Naive thymus-derived CD4-positive, alpha-beta T cell (primary cell): ENCODE data around the gene CFAP299. TPM values are rescaled to one million over a fixed set of nuclear protein-coding genes. Genes with fewer than 3 reads are reported as not detected.

Experiments used
- ATAC-seq: fragments of 150-1000 bp; cut with Tn5 transposase; 2 replicates; pipeline ENCODE4 v1.10.0; 2021; ENCODE audit warnings: mild to moderate bottlenecking, moderate library complexity
- CTCF ChIA-PET: fragments of 350-600 bp; sonication (Branson Sonifier 250); formaldehyde crosslinking; loops from one replicate; lab custom pipeline; 2021; ENCODE audit warnings: antibody characterized with exemption; lab: Charles Lee
- POLR2A ChIA-PET: fragments of 350-600 bp; sonication (Branson Sonifier 250); formaldehyde crosslinking; loops from one replicate; lab custom pipeline; 2021; ENCODE audit warnings: antibody characterized with exemption, inconsistent platforms; lab: Charles Lee
- DNase-seq, 9 donors: peaks; one replicate each; pipeline versions ENCODE4 v3.0.0 to v3.0.0-alpha.2; 2020 to 2022; ENCODE audit warnings: mixed read lengths in 1 of 9
- H3K27ac ChIP-seq: one replicate; pipeline ENCODE4 v1.7.0; 2013; ENCODE audit warnings: mild to moderate bottlenecking, low read depth, low read length, moderate library complexity
- H3K27me3 ChIP-seq, 2 donors: one replicate each; pipeline ENCODE4 v1.7.0; 2013; ENCODE audit warnings: low read length in 2 of 2, mild to moderate bottlenecking in 2 of 2, moderate library complexity in 2 of 2; ENCODE audit not compliant: control insufficient read depth in 2 of 2, insufficient read depth in 2 of 2
- H3K36me3 ChIP-seq, 3 experiments: 1 replicate in 2 of 3; 2 replicates in 1 of 3; pipeline ENCODE4 v1.7.0; 2013; ENCODE audit warnings: low read length in 3 of 3, mild to moderate bottlenecking in 3 of 3, moderate library complexity in 1 of 3; ENCODE audit not compliant: insufficient read depth in 3 of 3, control insufficient read depth in 2 of 3
- H3K4me1 ChIP-seq, 2 donors: one replicate each; pipeline ENCODE4 v1.7.0; 2013; ENCODE audit warnings: low read length in 2 of 2, mild to moderate bottlenecking in 2 of 2, moderate library complexity in 1 of 2; ENCODE audit not compliant: control insufficient read depth in 2 of 2, insufficient read depth in 2 of 2
- H3K4me3 ChIP-seq: 2 replicates; pipeline ENCODE4 v1.7.0; 2013; ENCODE audit warnings: mild to moderate bottlenecking, low read length
- H3K9me3 ChIP-seq, 3 experiments: 1 replicate in 2 of 3; 2 replicates in 1 of 3; pipeline ENCODE4 v1.7.0; 2013; ENCODE audit warnings: low read length in 3 of 3; ENCODE audit not compliant: control insufficient read depth in 2 of 3
- H3K27ac Mint-ChIP-seq, 9 donors: one replicate each; pipeline ENCODE4 v1.8.0; 2020 to 2022; ENCODE audit warnings: mixed read lengths in 9 of 9, mild to moderate bottlenecking in 8 of 9, moderate library complexity in 5 of 9, inconsistent platforms in 2 of 9
- H3K27me3 Mint-ChIP-seq, 5 donors: one replicate each; pipeline ENCODE4 v1.8.0; 2021 to 2022; ENCODE audit warnings: mixed read lengths in 5 of 5, mild to moderate bottlenecking in 1 of 5
- H3K36me3 Mint-ChIP-seq, 5 donors: one replicate each; pipeline ENCODE4 v1.8.0; 2020 to 2022; ENCODE audit warnings: mixed read lengths in 5 of 5, mild to moderate bottlenecking in 3 of 5, inconsistent platforms in 1 of 5
- H3K4me1 Mint-ChIP-seq, 7 donors: one replicate each; pipeline ENCODE4 v1.8.0; 2020 to 2022; ENCODE audit warnings: mixed read lengths in 7 of 7, mild to moderate bottlenecking in 3 of 7, inconsistent platforms in 1 of 7
- H3K4me3 Mint-ChIP-seq, 10 donors: one replicate each; pipeline ENCODE4 v1.8.0; 2020 to 2022; ENCODE audit warnings: mild to moderate bottlenecking in 10 of 10, mixed read lengths in 10 of 10, moderate library complexity in 6 of 10, inconsistent platforms in 2 of 10
- H3K9me3 Mint-ChIP-seq, 11 donors: one replicate each; pipeline ENCODE4 v1.8.0; 2020 to 2022; ENCODE audit warnings: mixed read lengths in 11 of 11, mild to moderate bottlenecking in 4 of 11, inconsistent platforms in 1 of 11, moderate library complexity in 1 of 11
- intact Hi-C, 2 donors: fragments of 100-400 bp; cut with micrococcal nuclease; formaldehyde crosslinking; loops; one replicate each; pipeline ENCODE4 v1.15.1; 2023
- polyA plus RNA-seq, 2 donors: library from polyadenylated mRNA; unstranded; fragments of 300-500 nt; fragmentation: Illumina TruSeq; gene quantifications; one replicate each; pipeline ENCODE4 v1.2.3, GENCODE V29; 2021
- total RNA-seq, 6 experiments: library from RNA in 5 of 6; stranded (reverse) in 5 of 6; gene quantifications; 1 replicate in 5 of 6; 2 replicates in 1 of 6; pipeline ENCODE4 v1.2.3 and lab custom pipeline; 2021 to 2026

Gene CFAP299
- total and polyA plus RNA-seq, 7 experiments from 2014 or later, result not detected

- H3K27me3 ChIP-seq, result no peaks in the 10 kb centered on the region
- Mint-ChIP-seq H3K27me3 (no peaks in the 10 kb centered on the region), H3K27ac (no peak overlapping the region), H3K4me1 (no peaks in the 10 kb centered on the region), H3K4me3 (no peak overlapping the region), H3K36me3 (no peaks in the 10 kb centered on the region), H3K9me3 (no peaks in the 10 kb centered on the region)
- ChIA-PET POLR2A (no interaction called here), CTCF (interaction anchor here (0.5 kb wide), 1 partner anchor 322 kb away, joined by 4 read pairs; no protein-coding TSS in a partner anchor)
- DNase-seq (no peak), ATAC-seq (no peak)
- no peaks in the 10 kb centered on the region for H3K9me3 ChIP-seq
- no peaks in the 10 kb centered on the region for H3K4me1 ChIP-seq
- H3K27ac ChIP-seq, result no peak overlapping the region
- H3K36me3 ChIP-seq, result no peaks in the 10 kb centered on the region
- intact Hi-C loops, result no loop called here
- no peak overlapping the region for H3K4me3 ChIP-seq
Measured at GRCh38 chr4:80926891-80927290, 591.4 kb downstream of the CFAP299 start.

GRCh38 chr4:80927420-80927819 lies 591.9 kb downstream of the CFAP299 start:
- no peak overlapping the region for H3K4me3 ChIP-seq
- CTCF ChIA-PET, result no interaction called here
- POLR2A ChIA-PET, result no interaction called here
- no peak overlapping the region for H3K27ac Mint-ChIP-seq
- no peaks in the 10 kb centered on the region for H3K4me1 ChIP-seq
- intact Hi-C loops, result no loop called here
- H3K4me3 Mint-ChIP-seq, result no peak overlapping the region
- H3K27ac ChIP-seq, result no peak overlapping the region
- no peaks in the 10 kb centered on the region for H3K27me3 Mint-ChIP-seq
- H3K36me3 ChIP-seq, result no peaks in the 10 kb centered on the region
- no peak for ATAC-seq
- no peaks in the 10 kb centered on the region for H3K9me3 Mint-ChIP-seq
- no peaks in the 10 kb centered on the region for H3K27me3 ChIP-seq
- H3K9me3 ChIP-seq, result no peaks in the 10 kb centered on the region
- no peak for DNase-seq
- no peaks in the 10 kb centered on the region for H3K4me1 Mint-ChIP-seq
- H3K36me3 Mint-ChIP-seq, result no peaks in the 10 kb centered on the region

- intact Hi-C loops, result no loop called here
- Mint-ChIP-seq H3K4me3 (no peak overlapping the region), H3K27ac (no peak overlapping the region), H3K4me1 (no peaks in the 10 kb centered on the region), H3K9me3 (no peaks in the 10 kb centered on the region), H3K36me3 (no peaks in the 10 kb centered on the region), H3K27me3 (no peaks in the 10 kb centered on the region)
- Histone ChIP-seq H3K27ac (no peak overlapping the region), H3K27me3 (no peaks in the 10 kb centered on the region), H3K9me3 (no peaks in the 10 kb centered on the region), H3K36me3 (no peaks in the 10 kb centered on the region), H3K4me3 (no peak overlapping the region), H3K4me1 (no peaks in the 10 kb centered on the region)
- ATAC-seq (no peak), DNase-seq (no peak)
- ChIA-PET CTCF (no interaction called here), POLR2A (no interaction called here)
Measured at GRCh38 chr4:80931631-80932081, 596.1 kb downstream of the CFAP299 start.

GRCh38 chr4:80948141-80948540 lies 612.6 kb downstream of the CFAP299 start:
- no peaks in the 10 kb centered on the region for H3K9me3 ChIP-seq
- POLR2A ChIA-PET, result no interaction called here
- Mint-ChIP-seq H3K9me3 (peaks cover 0 to 1% (median 0%) of the 10 kb centered on the region in 11 donors), H3K4me1 (no peaks in the 10 kb centered on the region), H3K4me3 (no peak overlapping the region), H3K27ac (no peak overlapping the region), H3K27me3 (peaks cover 0 to 20% (median 8%) of the 10 kb centered on the region in 5 donors), H3K36me3 (no peaks in the 10 kb centered on the region)
- H3K4me1 ChIP-seq, result no peaks in the 10 kb centered on the region
- intact Hi-C loops, result no loop called here
- H3K4me3 ChIP-seq, result no peak overlapping the region
- H3K27me3 ChIP-seq, result no peaks in the 10 kb centered on the region
- H3K36me3 ChIP-seq, result no peaks in the 10 kb centered on the region
- H3K27ac ChIP-seq, result no peak overlapping the region
- CTCF ChIA-PET, result no interaction called here
- ATAC-seq (no peak), DNase-seq (no peak)

- H3K27me3 Mint-ChIP-seq, result peaks cover 0 to 20% (median 8%) of the 10 kb centered on the region in 5 donors
- DNase-seq (no peak), ATAC-seq (no peak)
- intact Hi-C loops, result no loop called here
- no peaks in the 10 kb centered on the region for H3K36me3 Mint-ChIP-seq
- Histone ChIP-seq H3K36me3 (no peaks in the 10 kb centered on the region), H3K4me1 (no peaks in the 10 kb centered on the region), H3K27me3 (no peaks in the 10 kb centered on the region), H3K4me3 (no peak overlapping the region), H3K9me3 (no peaks in the 10 kb centered on the region), H3K27ac (no peak overlapping the region)
- H3K9me3 Mint-ChIP-seq, result peaks cover 0 to 1% (median 0%) of the 10 kb centered on the region in 11 donors
- ChIA-PET CTCF (no interaction called here), POLR2A (no interaction called here)
- H3K27ac Mint-ChIP-seq, result no peak overlapping the region
- no peak overlapping the region for H3K4me3 Mint-ChIP-seq
- no peaks in the 10 kb centered on the region for H3K4me1 Mint-ChIP-seq
Measured at GRCh38 chr4:80948995-80949394, 613.5 kb downstream of the CFAP299 start.

GRCh38 chr4:80956421-80956820 lies 620.9 kb downstream of the CFAP299 start:
- no peaks in the 10 kb centered on the region for H3K36me3 Mint-ChIP-seq
- no peaks in the 10 kb centered on the region for H3K36me3 ChIP-seq
- no peaks in the 10 kb centered on the region for H3K4me1 Mint-ChIP-seq
- H3K27ac Mint-ChIP-seq, result no peak overlapping the region
- ChIA-PET CTCF (no interaction called here), POLR2A (no interaction called here)
- H3K4me3 Mint-ChIP-seq, result no peak overlapping the region
- DNase-seq (no peak), ATAC-seq (no peak)
- intact Hi-C loops, result no loop called here
- H3K27me3 Mint-ChIP-seq, result peaks cover 0 to 7% (median 2%) of the 10 kb centered on the region in 5 donors
- H3K4me3 ChIP-seq, result no peak overlapping the region
- H3K27ac ChIP-seq, result no peak overlapping the region
- H3K9me3 ChIP-seq, result no peaks in the 10 kb centered on the region
- H3K9me3 Mint-ChIP-seq, result no peaks in the 10 kb centered on the region
- H3K4me1 ChIP-seq, result no peaks in the 10 kb centered on the region
- peaks cover 0 to 5% of the 10 kb centered on the region in 2 donors for H3K27me3 ChIP-seq

- POLR2A ChIA-PET, result no interaction called here
- no peak overlapping the region for H3K4me3 ChIP-seq
- no peaks in the 10 kb centered on the region for H3K27me3 Mint-ChIP-seq
- H3K36me3 ChIP-seq, result no peaks in the 10 kb centered on the region
- no peak overlapping the region for H3K27ac ChIP-seq
- no peaks in the 10 kb centered on the region for H3K4me1 ChIP-seq
- intact Hi-C loops, result no loop called here
- H3K4me1 Mint-ChIP-seq, result no peaks in the 10 kb centered on the region
- H3K27ac Mint-ChIP-seq, result no peak overlapping the region
- H3K9me3 Mint-ChIP-seq, result no peaks in the 10 kb centered on the region
- ATAC-seq, result no peak
- H3K9me3 ChIP-seq, result no peaks in the 10 kb centered on the region
- no peak for DNase-seq
- H3K4me3 Mint-ChIP-seq, result no peak overlapping the region
- CTCF ChIA-PET, result interaction anchor here (1.0 kb wide), 1 partner anchor 27 kb away, joined by 7 read pairs; no protein-coding TSS in a partner anchor
- no peaks in the 10 kb centered on the region for H3K36me3 Mint-ChIP-seq
- peaks cover 0 to 5% of the 10 kb centered on the region in 2 donors for H3K27me3 ChIP-seq
Measured at GRCh38 chr4:80963051-80963450, 627.5 kb downstream of the CFAP299 start.
